GM18508 (cell line): ENCODE data around the gene HNRNPF.
"Not testable (repeated sequence)": the region's sequence is repeated elsewhere in the genome, so short reads cannot be mapped to it uniquely, and the experiment has no call there.

Experiments
- ATAC-seq: cut with Tn5 transposase; IDR thresholded peaks from one replicate; pipeline ENCODE4 v1.9.1; 2021; ENCODE audit warnings: moderate number of reproducible peaks; ENCODE audit not compliant: insufficient read depth, unreplicated experiment

The HNRNPF gene

GRCh38 chr10:43354330-43354635 lies 54.7 kb downstream of the HNRNPF start:
- no peak for ATAC-seq

- no peak for ATAC-seq
Measured at GRCh38 chr10:43353495-43354329, 55.3 kb downstream of the HNRNPF start.

GRCh38 chr10:43352951-43353350 lies 56.0 kb downstream of the HNRNPF start:
- ATAC-seq: no peak

- ATAC-seq: no peak
Measured at GRCh38 chr10:43351301-43351700, 57.7 kb downstream of the HNRNPF start.

GRCh38 chr10:43350686-43351085 lies 58.3 kb downstream of the HNRNPF start:
- no peak for ATAC-seq

- no peak for ATAC-seq
Measured at GRCh38 chr10:43350156-43350555, 58.8 kb downstream of the HNRNPF start.

- ATAC-seq: peak; percentile 92
Measured at GRCh38 chr10:43348511-43349312, 60.3 kb downstream of the HNRNPF start.

- no peak for ATAC-seq
Measured at GRCh38 chr10:43347997-43348396, 61.0 kb downstream of the HNRNPF start.

- ATAC-seq: no peak
Measured at GRCh38 chr10:43344051-43344450, 64.9 kb downstream of the HNRNPF start.

- ATAC-seq: no peak
Measured at GRCh38 chr10:43343126-43343525, 65.9 kb downstream of the HNRNPF start.

- no peak for ATAC-seq
Measured at GRCh38 chr10:43342279-43343125, 66.5 kb downstream of the HNRNPF start.

GRCh38 chr10:43341450-43341849 lies 67.5 kb downstream of the HNRNPF start:
- no peak for ATAC-seq

- no peak for ATAC-seq
Measured at GRCh38 chr10:43340619-43341018, 68.4 kb downstream of the HNRNPF start.

- ATAC-seq: no peak
Measured at GRCh38 chr10:43340101-43340500, 68.9 kb downstream of the HNRNPF start.

- ATAC-seq: no peak
Measured at GRCh38 chr10:43339136-43339535, 69.8 kb downstream of the HNRNPF start.

GRCh38 chr10:43338117-43338516 lies 70.9 kb downstream of the HNRNPF start:
- ATAC-seq: no peak

- ATAC-seq: not testable (repeated sequence)
Measured at GRCh38 chr10:43337536-43337935, 71.5 kb downstream of the HNRNPF start.

- ATAC-seq: no peak
Measured at GRCh38 chr10:43336641-43337318, 72.2 kb downstream of the HNRNPF start.

GRCh38 chr10:43336061-43336460 lies 72.9 kb downstream of the HNRNPF start:
- ATAC-seq: no peak
